Keratinocyte (primary cell): ENCODE data around the gene TAF10.

Experiments used
- EZH2 ChIP-seq: IDR thresholded peaks from one replicate; pipeline ENCODE4 v1.6.1; 2012; ENCODE audit warnings: inconsistent platforms, mild to moderate bottlenecking, low read length, moderate library complexity
- TF ChIP-seq, protein P1 (sequence below), 3 experiments: IDR thresholded peaks in 1 of 3; conservative IDR thresholded peaks in 1 of 3; optimal IDR thresholded peaks in 1 of 3; 2 replicates in 2 of 3; 3 replicates in 1 of 3; pipeline versions ENCODE3 to v1.5.1; 2011; ENCODE audit warnings: low read length in 3 of 3, mild to moderate bottlenecking in 3 of 3, moderate library complexity in 2 of 3, control low read depth in 1 of 3, inconsistent platforms in 1 of 3; ENCODE audit not compliant: insufficient read depth in 2 of 3; ENCODE audit errors: extremely low read depth in 1 of 3

DNA sequence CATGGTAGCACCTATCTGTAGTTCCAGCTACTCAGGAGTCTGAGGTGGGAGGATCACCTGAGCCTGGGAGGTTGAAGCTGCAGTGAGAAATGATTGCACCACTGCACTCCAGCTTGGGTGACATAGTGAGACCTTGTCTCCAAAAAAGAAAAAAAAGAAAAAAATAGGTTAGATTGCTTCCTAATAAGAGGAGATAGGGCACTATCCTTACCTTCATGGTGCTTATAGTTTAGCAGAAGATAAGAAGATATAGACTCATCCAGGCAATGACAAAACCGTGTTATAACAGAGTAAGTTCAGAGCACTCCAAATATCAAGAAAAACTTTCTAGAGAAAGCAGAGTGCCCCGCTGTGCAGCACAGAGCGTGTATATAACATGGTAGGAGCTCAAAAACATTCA is 50.7 kb downstream of the TAF10 start:
- TF ChIP-seq EZH2 = no peak
- TF ChIP-seq, protein P1, sequence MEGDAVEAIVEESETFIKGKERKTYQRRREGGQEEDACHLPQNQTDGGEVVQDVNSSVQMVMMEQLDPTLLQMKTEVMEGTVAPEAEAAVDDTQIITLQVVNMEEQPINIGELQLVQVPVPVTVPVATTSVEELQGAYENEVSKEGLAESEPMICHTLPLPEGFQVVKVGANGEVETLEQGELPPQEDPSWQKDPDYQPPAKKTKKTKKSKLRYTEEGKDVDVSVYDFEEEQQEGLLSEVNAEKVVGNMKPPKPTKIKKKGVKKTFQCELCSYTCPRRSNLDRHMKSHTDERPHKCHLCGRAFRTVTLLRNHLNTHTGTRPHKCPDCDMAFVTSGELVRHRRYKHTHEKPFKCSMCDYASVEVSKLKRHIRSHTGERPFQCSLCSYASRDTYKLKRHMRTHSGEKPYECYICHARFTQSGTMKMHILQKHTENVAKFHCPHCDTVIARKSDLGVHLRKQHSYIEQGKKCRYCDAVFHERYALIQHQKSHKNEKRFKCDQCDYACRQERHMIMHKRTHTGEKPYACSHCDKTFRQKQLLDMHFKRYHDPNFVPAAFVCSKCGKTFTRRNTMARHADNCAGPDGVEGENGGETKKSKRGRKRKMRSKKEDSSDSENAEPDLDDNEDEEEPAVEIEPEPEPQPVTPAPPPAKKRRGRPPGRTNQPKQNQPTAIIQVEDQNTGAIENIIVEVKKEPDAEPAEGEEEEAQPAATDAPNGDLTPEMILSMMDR (optimal IDR thresholded peaks at IDR 0.05 in 1 of 3, IDR thresholded peaks at IDR 0.05 in 1 of 3, conservative IDR thresholded peaks at IDR 0.05 in 1 of 3; ENCODE audit: extremely low read depth in 1 of 3, insufficient read depth in 2 of 3, low read length in 3 of 3) = no peak
